Islet precursor cell (in vitro differentiated cells): Measurements from ENCODE around the gene CELA3A.

Experiments
- DNase-seq: peaks from one replicate; pipeline ENCODE4 v3.0.0-alpha.2; 2018

CELA3A gene

DNA sequence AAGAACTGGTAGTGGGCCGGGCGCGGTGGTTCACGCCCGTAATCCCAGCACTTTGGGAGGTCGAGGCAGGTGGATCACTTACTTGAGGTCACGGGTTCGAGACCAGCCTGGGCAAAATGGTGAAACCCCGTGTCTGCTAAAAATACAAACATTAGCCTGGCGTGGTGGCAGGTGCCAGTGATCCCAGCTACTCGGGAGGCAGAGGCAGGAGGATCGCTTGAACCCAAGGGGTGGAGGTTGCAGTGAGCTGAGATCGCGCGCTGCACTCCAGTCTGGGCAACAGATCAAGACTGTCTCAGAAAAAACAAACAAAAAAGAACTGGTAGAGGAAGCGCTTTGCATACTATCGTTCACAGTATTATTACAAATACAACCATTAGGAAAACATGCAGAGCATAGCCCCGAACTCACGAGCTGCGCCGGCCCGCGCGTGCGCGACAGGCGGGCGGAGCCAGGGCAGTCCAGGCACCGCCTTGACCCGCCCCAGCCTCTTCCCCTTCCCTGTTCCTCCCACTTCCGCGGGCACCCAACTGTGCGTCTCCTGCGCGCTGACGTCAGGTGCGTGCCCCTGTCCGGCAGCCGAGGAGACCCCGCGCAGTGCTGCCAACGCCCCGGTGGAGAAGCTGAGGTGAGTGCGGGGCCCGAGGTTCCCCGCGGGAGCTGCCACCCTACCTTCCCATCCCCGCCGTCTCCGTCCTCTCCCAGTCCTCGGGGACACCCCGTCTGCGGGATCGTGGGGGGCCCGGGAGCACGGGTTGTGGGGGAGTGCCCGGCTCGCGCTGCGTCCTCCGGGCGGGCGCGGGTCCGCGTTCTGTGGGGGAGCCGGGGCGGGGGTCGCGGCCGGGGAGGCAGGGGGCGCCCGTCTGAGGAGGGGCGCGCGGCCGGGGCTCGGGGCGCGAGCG is 50.9 kb downstream of the CELA3A start, which contains the start of gene CDC42:
Gene CDC42 (plus strand): TSS at position 595 of the 902 bp plus-strand sequence. CDS start 25,770 bp downstream, outside the sequence.
- peak; percentile 98 for DNase-seq

DNA sequence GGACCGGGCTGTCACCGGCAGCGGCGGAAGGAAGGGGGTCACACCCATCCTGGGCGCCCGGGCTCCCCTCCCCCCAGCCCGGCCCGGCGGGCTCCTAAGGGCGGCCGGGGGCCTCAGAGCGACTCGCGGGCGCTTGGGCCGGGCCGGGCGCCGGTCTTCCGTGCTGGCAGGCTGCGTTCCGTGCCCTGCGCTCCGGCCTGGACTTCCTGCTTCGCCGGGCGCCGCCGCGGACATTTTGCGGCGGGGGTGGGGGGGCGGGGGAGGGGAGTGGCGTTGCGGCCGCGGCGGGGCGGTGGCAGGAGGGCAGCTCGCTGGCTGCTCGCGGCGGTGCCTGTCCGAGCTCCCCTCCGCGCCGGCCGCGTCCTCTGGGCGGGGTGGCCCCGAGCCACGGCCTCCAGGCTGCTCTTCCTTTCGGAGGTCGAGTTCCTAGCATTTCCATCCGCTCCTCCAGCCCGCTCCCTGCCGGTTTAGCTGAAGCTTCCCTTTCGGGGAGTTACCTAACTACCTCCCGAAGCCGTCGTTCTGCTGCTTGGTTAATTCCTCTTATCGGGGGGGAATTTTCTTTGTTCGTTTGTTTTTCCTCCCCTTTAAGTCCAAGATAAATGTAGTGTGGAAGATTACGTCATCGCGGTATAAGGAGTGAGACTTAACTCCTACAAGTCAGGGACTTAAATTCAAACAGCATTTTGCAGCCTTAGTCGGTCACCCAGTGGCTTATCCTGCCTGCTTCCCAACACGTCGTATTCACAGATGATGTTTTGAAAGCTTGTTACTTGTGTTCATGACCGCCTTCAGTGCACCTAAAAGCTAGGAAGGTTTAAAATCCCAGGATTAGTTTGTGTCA is 51.8 kb downstream of the CELA3A start:
- peak; percentile 84 for DNase-seq

GRCh38 chr1:22053861-22054770 is 52.7 kb downstream of the CELA3A start:
- DNase-seq: no peak

- DNase-seq: no peak
Observed at GRCh38 chr1:22055463-22055862, 54.0 kb downstream of the CELA3A start.

GRCh38 chr1:22056043-22056442 is 54.6 kb downstream of the CELA3A start:
- DNase-seq: no peak

GRCh38 chr1:22056936-22057335 is 55.5 kb downstream of the CELA3A start:
- DNase-seq: no peak

DNA sequence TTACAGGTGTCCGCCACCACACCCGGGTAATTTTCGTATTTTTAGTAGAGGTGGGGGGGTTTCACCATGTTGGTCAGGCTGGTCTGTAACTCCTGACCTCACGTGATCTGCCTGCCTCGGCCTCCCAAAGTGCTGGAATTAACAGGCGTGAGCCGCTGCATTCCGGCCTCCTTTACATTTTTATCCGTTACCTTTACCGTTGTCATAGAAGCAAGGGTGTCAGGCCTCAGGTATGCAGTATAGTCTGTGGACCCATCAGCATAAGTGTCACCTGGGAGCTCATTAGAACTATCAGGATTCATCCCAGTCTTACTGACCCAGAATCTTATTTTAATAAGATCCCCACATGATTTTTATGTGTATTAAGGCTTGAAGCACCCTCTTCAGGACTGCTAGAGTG is 56.4 kb downstream of the CELA3A start:
- DNase-seq: no peak
